Naive thymus-derived CD8-positive, alpha-beta T cell (primary cell): ENCODE data around the gene WSCD2. TPM values are rescaled to one million over a fixed set of nuclear protein-coding genes. Genes with fewer than 3 reads are reported as not detected.

Experiments
- ATAC-seq, 2 donors: fragments of 150-1000 bp; cut with Tn5 transposase in 1 of 2; sonication (Bioruptor Pico), chemical (Tn5 transposase) in 1 of 2; 1 replicate in 1 of 2; 2 replicates in 1 of 2; pipeline ENCODE4 v1.10.0; 2021; ENCODE audit warnings: mild to moderate bottlenecking in 2 of 2, moderate library complexity in 2 of 2
- POLR2A ChIA-PET: fragments of 350-600 bp; sonication (Branson Sonifier 250); formaldehyde crosslinking; loops from one replicate; lab custom pipeline; 2021; ENCODE audit warnings: antibody characterized with exemption; lab: Charles Lee
- DNase-seq, 10 donors: peaks; one replicate each; pipeline versions ENCODE4 v3.0.0 to v3.0.0-alpha.2; 2020 to 2022
- H3K27ac Mint-ChIP-seq, 10 donors: one replicate each; pipeline ENCODE4 v1.8.0; 2020 to 2022; ENCODE audit warnings: mild to moderate bottlenecking in 10 of 10, mixed read lengths in 10 of 10, moderate library complexity in 4 of 10, inconsistent platforms in 1 of 10
- H3K27me3 Mint-ChIP-seq, 5 donors: one replicate each; pipeline ENCODE4 v1.8.0; 2021 to 2022; ENCODE audit warnings: mixed read lengths in 5 of 5
- H3K36me3 Mint-ChIP-seq, 3 donors: one replicate each; pipeline ENCODE4 v1.8.0; 2020 to 2022; ENCODE audit warnings: mixed read lengths in 3 of 3, mild to moderate bottlenecking in 2 of 3, inconsistent platforms in 1 of 3
- H3K4me1 Mint-ChIP-seq, 4 donors: one replicate each; pipeline ENCODE4 v1.8.0; 2021 to 2022; ENCODE audit warnings: mixed read lengths in 4 of 4
- H3K4me3 Mint-ChIP-seq, 10 donors: one replicate each; pipeline ENCODE4 v1.8.0; 2020 to 2022; ENCODE audit warnings: mild to moderate bottlenecking in 10 of 10, mixed read lengths in 10 of 10, moderate library complexity in 6 of 10, inconsistent platforms in 1 of 10
- H3K9me3 Mint-ChIP-seq, 9 donors: one replicate each; pipeline ENCODE4 v1.8.0; 2020 to 2022; ENCODE audit warnings: mixed read lengths in 9 of 9, mild to moderate bottlenecking in 3 of 9, inconsistent platforms in 1 of 9, moderate library complexity in 1 of 9
- polyA plus RNA-seq, 3 donors: library from polyadenylated mRNA; unstranded; fragments of 300-500 nt; fragmentation: Illumina TruSeq; gene quantifications; one replicate each; pipeline ENCODE4 v1.2.3, GENCODE V29; 2021
- total RNA-seq, 8 experiments: library from RNA in 2 of 8; stranded (reverse) in 2 of 8; gene quantifications; one replicate each; pipeline ENCODE4 v1.2.3 and lab custom pipeline; 2021 to 2026

The WSCD2 gene
- total and polyA plus RNA-seq, 5 experiments from 2014 or later, result not detected

GRCh38 chr12:108193917-108194316 lies 64.8 kb downstream of the WSCD2 start:
- DNase-seq (peak in 2 of 10 donors; percentile 10 to 12), ATAC-seq (no peak)
- Mint-ChIP-seq H3K27me3 (peaks cover 15 to 48% (median 20%) of the 10 kb centered on the region in 5 donors), H3K36me3 (no peaks in the 10 kb centered on the region), H3K27ac (no peak overlapping the region), H3K4me1 (no peaks in the 10 kb centered on the region), H3K4me3 (no peak overlapping the region), H3K9me3 (no peaks in the 10 kb centered on the region)
- POLR2A ChIA-PET, result no interaction called here

DNA sequence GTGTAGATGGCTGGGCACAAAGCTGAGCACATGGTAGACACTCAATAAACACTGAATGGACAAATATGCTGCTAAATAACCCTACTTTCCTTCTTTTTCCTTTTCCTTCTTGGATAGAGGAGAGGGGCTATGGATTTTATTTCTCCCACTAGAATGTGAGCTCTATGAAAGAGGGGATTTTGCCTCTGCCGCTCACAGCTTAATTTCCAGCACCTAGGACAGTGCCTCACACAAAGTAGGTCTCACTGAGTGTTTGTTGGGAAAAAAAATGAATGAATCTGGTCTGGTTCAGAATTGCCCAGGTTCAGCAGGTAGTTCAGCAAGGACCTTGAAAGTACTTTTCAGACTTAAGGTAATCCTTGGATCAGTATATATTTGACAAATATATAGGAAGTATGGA lies 65.5 kb downstream of the WSCD2 start:
- Mint-ChIP-seq H3K27me3 (peaks cover 15 to 50% (median 19%) of the 10 kb centered on the region in 5 donors), H3K9me3 (no peaks in the 10 kb centered on the region), H3K27ac (no peak overlapping the region), H3K4me1 (no peaks in the 10 kb centered on the region), H3K4me3 (no peak overlapping the region), H3K36me3 (no peaks in the 10 kb centered on the region)
- POLR2A ChIA-PET, result no interaction called here
- ATAC-seq (no peak), DNase-seq (no peak)

DNA sequence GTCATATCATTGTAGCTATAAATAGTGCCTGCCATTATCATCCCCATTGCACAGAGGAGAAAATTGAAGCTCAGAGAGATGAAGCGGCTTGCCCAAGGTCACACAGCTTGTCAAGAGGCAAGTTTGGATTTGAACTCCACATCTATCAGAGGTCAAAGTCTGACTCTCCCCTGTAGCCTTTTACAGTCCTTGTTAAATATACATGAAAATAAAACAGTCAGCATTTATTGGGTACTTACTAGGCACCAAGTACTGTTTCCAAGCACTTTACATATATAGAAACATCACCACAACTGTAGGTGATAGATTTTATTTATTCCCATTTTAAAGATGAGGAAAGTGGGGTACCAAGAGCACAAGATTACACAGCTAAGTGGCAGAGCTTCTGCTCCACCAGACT lies 67.2 kb downstream of the WSCD2 start:
- Mint-ChIP-seq H3K4me3 (no peak overlapping the region), H3K36me3 (no peaks in the 10 kb centered on the region), H3K27ac (no peak overlapping the region), H3K27me3 (peaks cover 10 to 48% (median 20%) of the 10 kb centered on the region in 5 donors), H3K4me1 (no peaks in the 10 kb centered on the region), H3K9me3 (no peaks in the 10 kb centered on the region)
- ATAC-seq (no peak), DNase-seq (no peak)
- POLR2A ChIA-PET, result no interaction called here

- POLR2A ChIA-PET, result no interaction called here
- Mint-ChIP-seq H3K36me3 (no peaks in the 10 kb centered on the region), H3K4me3 (no peak overlapping the region), H3K4me1 (no peaks in the 10 kb centered on the region), H3K27ac (no peak overlapping the region), H3K9me3 (no peaks in the 10 kb centered on the region), H3K27me3 (peaks cover 10 to 45% (median 20%) of the 10 kb centered on the region in 5 donors)
- ATAC-seq, result no peak
- DNase-seq, result no peak
Measured at GRCh38 chr12:108196921-108197320, 67.8 kb downstream of the WSCD2 start.

DNA sequence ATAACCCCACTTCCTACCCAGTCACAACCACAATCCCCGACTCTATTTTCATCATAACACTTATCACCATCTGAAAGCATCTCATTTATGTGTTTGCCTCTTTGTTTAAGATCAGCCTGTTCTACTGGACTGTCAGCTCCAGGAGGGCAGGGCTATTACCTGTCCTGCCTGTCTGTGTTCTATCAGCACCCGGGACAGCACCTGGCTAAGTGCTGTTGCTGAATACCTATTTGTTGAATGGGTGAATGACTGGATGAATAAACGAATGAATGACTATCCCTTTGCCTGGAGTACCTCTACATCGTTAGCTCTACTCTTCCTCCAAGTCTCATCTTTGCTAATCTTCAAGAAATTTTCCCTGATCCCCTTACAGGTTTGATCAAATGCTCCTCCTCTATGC lies 69.0 kb downstream of the WSCD2 start:
- POLR2A ChIA-PET, result no interaction called here
- no peaks in the 10 kb centered on the region for H3K4me1 Mint-ChIP-seq
- ATAC-seq (no peak), DNase-seq (no peak)
- no peak overlapping the region for H3K4me3 Mint-ChIP-seq
- H3K9me3 Mint-ChIP-seq, result no peaks in the 10 kb centered on the region
- H3K27me3 Mint-ChIP-seq, result peaks cover 9 to 41% (median 24%) of the 10 kb centered on the region in 5 donors
- H3K36me3 Mint-ChIP-seq, result no peaks in the 10 kb centered on the region
- no peak overlapping the region for H3K27ac Mint-ChIP-seq

GRCh38 chr12:108199106-108199505 lies 70.0 kb downstream of the WSCD2 start:
- ATAC-seq, result no peak
- Mint-ChIP-seq H3K27ac (no peak overlapping the region), H3K27me3 (peaks cover 6 to 41% (median 22%) of the 10 kb centered on the region in 5 donors), H3K36me3 (no peaks in the 10 kb centered on the region), H3K9me3 (no peaks in the 10 kb centered on the region), H3K4me3 (no peak overlapping the region), H3K4me1 (no peaks in the 10 kb centered on the region)
- POLR2A ChIA-PET, result no interaction called here
- no peak for DNase-seq

DNA sequence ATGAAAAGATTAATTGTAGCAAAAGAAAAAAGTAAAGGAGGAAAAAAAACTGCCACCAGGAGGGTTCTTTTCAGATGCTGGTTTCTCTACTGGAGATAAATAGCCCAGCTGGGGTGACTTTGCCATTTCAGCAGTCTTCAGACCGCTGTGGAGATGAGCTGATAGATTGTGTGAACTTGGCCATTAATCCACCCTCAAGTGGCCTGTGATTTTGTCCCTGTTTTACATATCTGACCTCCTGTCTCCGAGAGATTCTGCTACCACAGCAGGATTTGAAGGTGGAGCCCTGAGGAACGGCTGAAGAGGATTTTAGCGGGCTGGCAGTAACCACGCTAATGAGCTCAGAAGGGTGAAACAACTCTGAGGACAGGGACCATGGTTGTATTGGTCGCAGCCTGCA lies 72.7 kb downstream of the WSCD2 start:
- ATAC-seq (no peak), DNase-seq (no peak)
- Mint-ChIP-seq H3K9me3 (no peaks in the 10 kb centered on the region), H3K27ac (no peak overlapping the region), H3K4me3 (no peak overlapping the region), H3K4me1 (no peaks in the 10 kb centered on the region), H3K27me3 (peaks cover 9 to 56% (median 29%) of the 10 kb centered on the region in 5 donors), H3K36me3 (no peaks in the 10 kb centered on the region)
- POLR2A ChIA-PET, result no interaction called here

DNA sequence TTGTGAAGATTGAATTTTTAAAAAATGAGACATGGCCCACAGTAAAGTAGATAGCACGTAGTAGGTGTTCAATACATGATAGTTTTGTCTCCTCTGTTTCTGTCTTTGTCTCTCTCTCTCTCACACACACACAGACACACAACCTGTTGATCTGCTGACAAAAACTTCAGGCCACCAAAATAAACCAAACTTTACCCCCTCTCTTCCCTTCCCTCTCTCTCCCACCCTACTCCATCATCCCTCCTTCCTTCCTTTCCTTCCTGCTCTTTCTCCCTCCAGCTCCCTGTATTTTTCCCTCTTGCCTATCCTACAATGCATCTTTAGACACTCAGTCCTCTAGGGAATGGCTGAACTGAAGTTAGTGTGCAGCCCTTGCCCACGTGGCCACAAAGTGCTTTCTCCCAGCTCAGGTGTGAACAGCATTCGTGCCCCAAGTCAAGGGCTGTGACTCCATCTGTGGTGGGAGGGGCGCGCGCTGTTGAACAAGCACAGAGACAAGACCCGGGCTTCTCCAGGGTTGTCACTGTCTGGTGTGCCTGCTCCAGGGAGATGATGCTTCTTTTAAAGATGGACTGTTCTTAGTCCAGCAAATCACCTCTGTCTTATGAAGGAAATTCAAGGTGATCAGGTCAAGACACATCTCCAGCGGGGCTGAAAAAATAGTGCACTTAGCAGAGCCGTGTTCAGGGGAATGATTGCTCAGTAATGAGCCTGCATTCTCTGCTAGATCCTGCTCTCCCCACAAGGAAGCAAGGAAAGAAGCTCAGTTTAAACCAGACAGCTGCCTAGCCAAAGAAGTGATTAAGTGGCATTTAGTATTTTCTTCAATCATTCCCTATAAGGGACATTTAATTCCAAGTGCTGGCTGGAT lies 75.3 kb downstream of the WSCD2 start:
- no peak for DNase-seq
- no peak overlapping the region for H3K27ac Mint-ChIP-seq
- POLR2A ChIA-PET, result no interaction called here
- H3K36me3 Mint-ChIP-seq, result no peaks in the 10 kb centered on the region
- peaks cover 7 to 59% (median 27%) of the 10 kb centered on the region in 5 donors for H3K27me3 Mint-ChIP-seq
- no peak overlapping the region for H3K4me3 Mint-ChIP-seq
- ATAC-seq, result no peak
- H3K4me1 Mint-ChIP-seq, result no peaks in the 10 kb centered on the region
- peaks cover 0 to 2% (median 0%) of the 10 kb centered on the region in 9 donors for H3K9me3 Mint-ChIP-seq

GRCh38 chr12:108205864-108206263 lies 76.8 kb downstream of the WSCD2 start:
- Mint-ChIP-seq H3K4me1 (no peaks in the 10 kb centered on the region), H3K27me3 (peaks cover 10 to 72% (median 35%) of the 10 kb centered on the region in 5 donors), H3K4me3 (no peak overlapping the region), H3K27ac (no peak overlapping the region), H3K9me3 (peaks cover 0 to 2% (median 0%) of the 10 kb centered on the region in 9 donors), H3K36me3 (no peaks in the 10 kb centered on the region)
- no peak for ATAC-seq
- POLR2A ChIA-PET, result no interaction called here
- no peak for DNase-seq

GRCh38 chr12:108207791-108208730 lies 79.0 kb downstream of the WSCD2 start:
- no peak overlapping the region for H3K27ac Mint-ChIP-seq
- H3K9me3 Mint-ChIP-seq, result peaks cover 0 to 8% (median 0%) of the 10 kb centered on the region in 9 donors
- no peak overlapping the region for H3K4me3 Mint-ChIP-seq
- no peaks in the 10 kb centered on the region for H3K4me1 Mint-ChIP-seq
- H3K27me3 Mint-ChIP-seq, result peaks cover 10 to 74% (median 37%) of the 10 kb centered on the region in 5 donors
- H3K36me3 Mint-ChIP-seq, result no peaks in the 10 kb centered on the region
- no peak for ATAC-seq
- POLR2A ChIA-PET, result no interaction called here
- DNase-seq, result no peak

- H3K27ac Mint-ChIP-seq, result no peak overlapping the region
- DNase-seq (no peak), ATAC-seq (no peak)
- peaks cover 0 to 19% (median 2%) of the 10 kb centered on the region in 9 donors for H3K9me3 Mint-ChIP-seq
- H3K27me3 Mint-ChIP-seq, result peaks cover 13 to 72% (median 42%) of the 10 kb centered on the region in 5 donors
- POLR2A ChIA-PET, result no interaction called here
- H3K4me1 Mint-ChIP-seq, result no peaks in the 10 kb centered on the region
- no peak overlapping the region for H3K4me3 Mint-ChIP-seq
- H3K36me3 Mint-ChIP-seq, result no peaks in the 10 kb centered on the region
Measured at GRCh38 chr12:108210001-108210400, 80.9 kb downstream of the WSCD2 start.

- Mint-ChIP-seq H3K9me3 (peaks cover 0 to 19% (median 2%) of the 10 kb centered on the region in 9 donors), H3K4me3 (no peak overlapping the region), H3K27me3 (peaks cover 16 to 79% (median 42%) of the 10 kb centered on the region in 5 donors), H3K36me3 (no peaks in the 10 kb centered on the region), H3K4me1 (no peaks in the 10 kb centered on the region), H3K27ac (no peak overlapping the region)
- ATAC-seq (no peak), DNase-seq (no peak)
- POLR2A ChIA-PET, result no interaction called here
Measured at GRCh38 chr12:108211157-108211556, 82.1 kb downstream of the WSCD2 start.
